Fibroblast of villous mesenchyme (primary cell): ENCODE measurements around the gene GRIPAP1. TPM values are rescaled to one million over a fixed set of nuclear protein-coding genes. Genes with fewer than 3 reads are reported as not detected.
A peak's percentile ranks its signal among the peaks of the same experiment; 100 is the strongest.

Experiments used
- DNase-seq: peaks from one replicate; pipeline ENCODE4 v3.0.0-alpha.2; 2010; ENCODE audit warnings: low read depth
- H3K4me3 ChIP-seq: 2 replicates; pipeline ENCODE4 v1.5.1; 2011; ENCODE audit warnings: low read depth, mild to moderate bottlenecking, low read length
- CTCF ChIP-seq: IDR thresholded peaks from 2 replicates; pipeline ENCODE4 v1.5.1; 2012; ENCODE audit warnings: low read depth, mild to moderate bottlenecking, low read length; ENCODE audit not compliant: insufficient read depth
- total RNA-seq: library from RNA; depleted of rRNA; stranded (reverse); fragments of >200 nt; gene quantifications from 2 replicates; pipeline ENCODE4 v1.2.3, GENCODE V29; 2012

GRIPAP1 gene, protein sequence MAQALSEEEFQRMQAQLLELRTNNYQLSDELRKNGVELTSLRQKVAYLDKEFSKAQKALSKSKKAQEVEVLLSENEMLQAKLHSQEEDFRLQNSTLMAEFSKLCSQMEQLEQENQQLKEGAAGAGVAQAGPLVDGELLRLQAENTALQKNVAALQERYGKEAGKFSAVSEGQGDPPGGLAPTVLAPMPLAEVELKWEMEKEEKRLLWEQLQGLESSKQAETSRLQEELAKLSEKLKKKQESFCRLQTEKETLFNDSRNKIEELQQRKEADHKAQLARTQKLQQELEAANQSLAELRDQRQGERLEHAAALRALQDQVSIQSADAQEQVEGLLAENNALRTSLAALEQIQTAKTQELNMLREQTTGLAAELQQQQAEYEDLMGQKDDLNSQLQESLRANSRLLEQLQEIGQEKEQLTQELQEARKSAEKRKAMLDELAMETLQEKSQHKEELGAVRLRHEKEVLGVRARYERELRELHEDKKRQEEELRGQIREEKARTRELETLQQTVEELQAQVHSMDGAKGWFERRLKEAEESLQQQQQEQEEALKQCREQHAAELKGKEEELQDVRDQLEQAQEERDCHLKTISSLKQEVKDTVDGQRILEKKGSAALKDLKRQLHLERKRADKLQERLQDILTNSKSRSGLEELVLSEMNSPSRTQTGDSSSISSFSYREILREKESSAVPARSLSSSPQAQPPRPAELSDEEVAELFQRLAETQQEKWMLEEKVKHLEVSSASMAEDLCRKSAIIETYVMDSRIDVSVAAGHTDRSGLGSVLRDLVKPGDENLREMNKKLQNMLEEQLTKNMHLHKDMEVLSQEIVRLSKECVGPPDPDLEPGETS
- total RNA-seq, result 14.2 and 14.5 TPM in 2 replicates

DNA sequence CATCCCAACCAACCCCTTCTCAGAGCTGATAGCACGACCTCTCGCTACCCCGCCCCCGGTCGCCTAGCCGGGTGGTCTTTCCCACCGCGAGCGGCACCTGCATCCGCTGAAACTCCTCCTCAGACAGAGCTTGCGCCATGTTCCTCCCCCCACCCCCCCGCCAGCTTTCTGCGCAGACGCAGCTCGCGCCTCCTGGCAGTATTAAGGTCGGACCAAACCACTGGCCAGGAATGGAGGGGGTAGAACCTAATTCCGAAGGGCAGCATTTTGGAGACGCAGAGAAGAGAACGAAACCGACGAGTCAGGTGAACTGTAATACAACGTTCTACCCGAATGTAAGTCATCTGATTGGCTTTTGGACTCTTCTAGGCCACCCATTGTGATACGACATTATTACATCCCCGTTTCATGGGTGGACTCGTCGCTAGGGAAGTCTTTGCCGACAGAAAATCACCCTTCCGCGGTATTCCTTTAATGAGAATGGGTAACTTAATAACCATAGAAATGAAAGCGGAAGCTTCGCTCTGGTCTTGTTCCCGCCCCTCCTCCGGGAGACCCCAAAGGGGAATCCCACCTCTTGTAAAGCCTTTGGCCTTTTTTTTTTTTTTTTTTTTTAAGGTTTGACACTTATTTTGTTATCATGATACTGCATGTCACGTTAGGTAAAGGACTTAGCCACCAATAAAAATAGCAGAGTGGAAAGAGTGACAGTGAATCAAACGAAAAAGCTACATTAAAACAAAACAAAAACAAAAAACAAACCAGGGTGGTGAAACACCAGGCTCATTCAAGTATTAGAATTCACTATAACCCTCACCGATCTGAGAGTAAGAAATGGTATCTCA is at the start of gene GRIPAP1:
Gene GRIPAP1 (minus strand): TSS at position 174 of the 845 bp plus-strand sequence. CDS start 35 bp downstream, at position 139.
- DNase-seq, result peak; percentile 91
- H3K4me3 ChIP-seq, result peak within 1 kb of the TSS; percentile 70
- no peak for TF ChIP-seq CTCF

- no peak for TF ChIP-seq CTCF
- DNase-seq, result no peak
- H3K4me3 ChIP-seq, result peak overlapping the region; percentile 25
These were observed 41.9 kb upstream of the GRIPAP1 start for GRCh38 chrX:49043987-49044281.

GRCh38 chrX:49043220-49043986 is 41.3 kb upstream of the GRIPAP1 start, which contains the start of gene TFE3:
Gene TFE3, minus strand, starts transcription at chrX:49043357. Its CDS starts 131 bp downstream, at chrX:49043226.
- peak within 1 kb of the TSS; percentile 79 for H3K4me3 ChIP-seq
- DNase-seq, result peak; percentile 99
- TF ChIP-seq CTCF, result peak; percentile 56

GRCh38 chrX:49042581-49043219 is 40.6 kb upstream of the GRIPAP1 start:
- TF ChIP-seq CTCF, result no peak
- peak; percentile 16 for DNase-seq

GRCh38 chrX:49041744-49042580 is 39.9 kb upstream of the GRIPAP1 start:
- peak; percentile 74 for DNase-seq
- peak overlapping the region; percentile 79 for H3K4me3 ChIP-seq
- no peak for TF ChIP-seq CTCF

More at GRCh38 chrX:49042581-49043219, 40.6 kb upstream of the GRIPAP1 start:
- peak overlapping the region; percentile 79 for H3K4me3 ChIP-seq
